NB4 (cell line): ENCODE measurements around the gene LIPA.

Experiments used
- DNase-seq: peaks from one replicate; pipeline ENCODE4 v3.0.0; 2010; ENCODE audit warnings: low read depth
- H3K4me3 ChIP-seq: one replicate; pipeline ENCODE4 v1.5.1; 2011; ENCODE audit warnings: mild to moderate bottlenecking, low read depth, low read length, moderate library complexity
- CTCF ChIP-seq: IDR thresholded peaks from one replicate; pipeline ENCODE4 v1.5.1; 2012; ENCODE audit warnings: low read depth, low read length
- MAX ChIP-seq: IDR thresholded peaks from 2 replicates; pipeline ENCODE4 v1.6.1; 2011; ENCODE audit warnings: low read depth, low read length
- MYC ChIP-seq: IDR thresholded peaks from 2 replicates; pipeline ENCODE4 v1.6.1; 2011; ENCODE audit warnings: low read depth, low read length
- POLR2A ChIP-seq: IDR thresholded peaks from 2 replicates; pipeline ENCODE4 v1.6.1; 2011; ENCODE audit warnings: mild to moderate bottlenecking; ENCODE audit not compliant: insufficient read length; ENCODE audit errors: extremely low read depth

LIPA gene

GRCh38 chr10:89206402-89207180, 45.0 kb downstream of the LIPA start:
- no peak overlapping the region for H3K4me3 ChIP-seq
- TF ChIP-seq CTCF (no peak), POLR2A (no peak), MYC (no peak), MAX (no peak)
- DNase-seq, result peak; percentile 6

GRCh38 chr10:89204621-89205185, 46.9 kb downstream of the LIPA start:
- TF ChIP-seq CTCF (no peak), MAX (no peak), MYC (no peak), POLR2A (no peak)
- H3K4me3 ChIP-seq, result no peak overlapping the region
- no peak for DNase-seq

- DNase-seq, result no peak
- TF ChIP-seq CTCF (no peak), POLR2A (no peak), MYC (no peak)
Measured at GRCh38 chr10:89203237-89203636, 48.3 kb downstream of the LIPA start.

GRCh38 chr10:89202033-89202425, 49.5 kb downstream of the LIPA start:
- no peak for DNase-seq
- H3K4me3 ChIP-seq, result no peak overlapping the region
- no peak for TF ChIP-seq MAX
- TF ChIP-seq POLR2A, result no peak
- TF ChIP-seq CTCF, result no peak
- no peak for TF ChIP-seq MYC

More at GRCh38 chr10:89203237-89203636, 48.3 kb downstream of the LIPA start:
- H3K4me3 ChIP-seq, result no peak overlapping the region

GRCh38 chr10:89201345-89202032, 50.1 kb downstream of the LIPA start:
- no peak for TF ChIP-seq MAX
- TF ChIP-seq CTCF, result no peak
- no peak for TF ChIP-seq POLR2A
- TF ChIP-seq MYC, result no peak
- no peak for DNase-seq
- no peak overlapping the region for H3K4me3 ChIP-seq
